ENCODE measurements around the gene SNX14. TPM values are rescaled to one million over a fixed set of nuclear protein-coding genes. Genes with fewer than 3 reads are reported as not detected.
A peak's percentile ranks its signal among the peaks of the same experiment; 100 is the strongest.

SNX14 gene
- total and polyA plus RNA-seq, 2 donors (not counting 3 experiments of a cell fraction or from before 2014, with no cell fraction given): 41.3 to 74.3 TPM

DNA sequence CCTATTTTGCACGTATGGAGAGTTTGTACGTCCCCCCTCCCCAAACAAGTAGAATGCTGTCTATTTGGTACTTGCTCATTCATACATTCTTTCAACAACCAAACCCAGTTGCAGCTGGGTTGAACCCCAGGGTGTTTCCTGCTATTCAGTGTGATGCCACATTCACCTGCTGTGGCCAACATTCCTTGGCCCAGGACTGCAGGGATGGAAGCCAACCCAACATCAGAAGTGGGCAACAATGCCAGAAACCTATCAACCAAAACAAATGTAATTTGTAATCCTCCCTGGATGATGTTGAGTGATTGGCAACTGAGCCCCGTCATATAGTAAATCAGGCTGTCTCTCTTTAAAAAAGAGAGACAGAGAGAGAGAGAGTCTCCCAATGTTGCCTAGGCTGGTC is 134.9 kb downstream of the SNX14 start:
- dilution Hi-C loops (cut with MboI; ENCODE audit: extremely low pct_ligation_motif_present, low sequenced_read_pairs) (loop anchor here (25.0 kb wide), 1 partner anchor 96 kb away; no protein-coding TSS in a partner anchor), intact Hi-C loops (cut with micrococcal nuclease) (no loop called here)
- Histone ChIP-seq H3K4me2 (ENCODE audit: insufficient read depth, low read length) (peak overlapping the region; percentile 76), H3K9me3 (replicated peaks; ENCODE audit: control insufficient read depth, insufficient read depth, low read length) (no peaks in the 10 kb centered on the region), H3K79me2 (ENCODE audit: control insufficient read depth, insufficient read depth, low read length) (peaks cover 45% of the 10 kb centered on the region), H3K27me3 (ENCODE audit: control insufficient read depth in 2 of 2, insufficient read depth in 2 of 2, low read length in 2 of 2) (no peaks in the 10 kb centered on the region), H4K20me1 (replicated peaks; ENCODE audit: control insufficient read depth, extremely low read depth, insufficient read depth, low read length) (no peaks in the 10 kb centered on the region), H3K36me3 (ENCODE audit: control insufficient read depth in 2 of 2, extremely low read depth in 1 of 2, insufficient read depth in 2 of 2, low read length in 2 of 2) (no peaks in the 10 kb centered on the region), H3K4me3 (replicated peaks in 1 of 3; ENCODE audit: insufficient read depth in 1 of 3, low read depth in 1 of 3, low read length in 3 of 3) (no peak overlapping the region), H3K9me1 (replicated peaks; ENCODE audit: control insufficient read depth, extremely low read depth, insufficient read depth, low read length) (no peaks in the 10 kb centered on the region), H3K4me1 (ENCODE audit: control insufficient read depth, extremely low read depth, insufficient read depth, low read length) (peaks cover 69% of the 10 kb centered on the region), H3K9ac (replicated peaks; ENCODE audit: extremely low read depth, insufficient read depth, low read length) (peak overlapping the region; percentile 42), H2AFZ (ENCODE audit: low read depth, low read length) (no peak overlapping the region), H3K27ac (ENCODE audit: insufficient read depth, low read depth, low read length) (peak overlapping the region; percentile 100)
- TSS peak; percentile 10 for BruUV-seq (replicated peaks)
- FAIRE-seq (peak; percentile 24), DNase-seq (ENCODE audit: low read depth, low spot score) (peak; percentile 36)
- ChIA-PET CTCF (interaction anchor here (1.0 to 22.7 kb wide), 9 partner anchors 9 to 98 kb away, joined by 3 to 541 read pairs (median 7); partner anchors contain the start of gene NT5E), POLR2A (interaction anchor here (1.0 to 1.9 kb wide), 2 partner anchors 9 to 220 kb away, joined by 4 to 7 read pairs; partner anchors contain the start of gene NT5E)
- TF ChIP-seq POLR2AphosphoS5 (IDR thresholded peaks at IDR 0.05; ENCODE audit: insufficient read depth, low read depth, low read length): no peak
- TF ChIP-seq GATA2 (IDR thresholded peaks at IDR 0.05; ENCODE audit: insufficient read depth, insufficient read length, low read depth, low read length): no peak
- no peak for TF ChIP-seq FOS (IDR thresholded peaks at IDR 0.05; ENCODE audit: borderline replicate concordance, insufficient read depth, low read length)

DNA sequence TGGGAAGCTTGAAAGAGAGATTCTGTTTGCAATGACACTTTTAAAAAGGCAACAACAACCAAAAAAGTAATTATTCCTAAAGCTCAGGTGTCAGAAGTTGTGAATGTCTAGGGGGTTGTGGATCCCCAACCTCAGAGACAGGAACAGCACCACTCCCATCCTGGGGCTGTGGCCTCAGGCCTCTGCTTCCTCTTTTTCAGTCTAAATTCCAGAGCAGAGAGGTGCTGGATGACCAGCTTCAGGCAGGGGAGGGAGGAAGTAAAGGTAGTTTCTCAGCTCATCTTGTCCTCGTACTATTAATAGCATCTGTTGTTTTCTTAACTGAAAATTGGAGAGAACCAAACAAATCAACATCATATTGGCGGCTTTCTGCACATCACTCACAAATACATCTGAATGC is 135.5 kb downstream of the SNX14 start:
- Histone ChIP-seq H3K4me1 (ENCODE audit: control insufficient read depth, extremely low read depth, insufficient read depth, low read length) (peaks cover 63% of the 10 kb centered on the region), H3K79me2 (ENCODE audit: control insufficient read depth, insufficient read depth, low read length) (peaks cover 51% of the 10 kb centered on the region), H2AFZ (ENCODE audit: low read depth, low read length) (no peak overlapping the region), H3K4me2 (ENCODE audit: insufficient read depth, low read length) (peak overlapping the region; percentile 76), H3K9me1 (replicated peaks; ENCODE audit: control insufficient read depth, extremely low read depth, insufficient read depth, low read length) (no peaks in the 10 kb centered on the region), H3K9me3 (replicated peaks; ENCODE audit: control insufficient read depth, insufficient read depth, low read length) (no peaks in the 10 kb centered on the region), H3K27me3 (ENCODE audit: control insufficient read depth in 2 of 2, insufficient read depth in 2 of 2, low read length in 2 of 2) (no peaks in the 10 kb centered on the region), H3K4me3 (replicated peaks in 1 of 3; ENCODE audit: insufficient read depth in 1 of 3, low read depth in 1 of 3, low read length in 3 of 3) (no peak overlapping the region), H4K20me1 (replicated peaks; ENCODE audit: control insufficient read depth, extremely low read depth, insufficient read depth, low read length) (no peaks in the 10 kb centered on the region), H3K9ac (replicated peaks; ENCODE audit: extremely low read depth, insufficient read depth, low read length) (peak overlapping the region; percentile 29), H3K36me3 (ENCODE audit: control insufficient read depth in 2 of 2, extremely low read depth in 1 of 2, insufficient read depth in 2 of 2, low read length in 2 of 2) (no peaks in the 10 kb centered on the region), H3K27ac (ENCODE audit: insufficient read depth, low read depth, low read length) (peak overlapping the region; percentile 100)
- no TSS peak for BruUV-seq (replicated peaks)
- CTCF ChIA-PET: interaction anchor here (0.8 to 22.7 kb wide), 9 partner anchors 8 to 97 kb away, joined by 3 to 541 read pairs (median 6); partner anchors contain the start of gene NT5E
- DNase-seq (ENCODE audit: low read depth, low spot score) (no peak), FAIRE-seq (peak; percentile 50)
- TF ChIP-seq EZH2 (IDR thresholded peaks at IDR 0.05; ENCODE audit: borderline replicate concordance, low read depth, low read length, severe bottlenecking): no peak
- TF ChIP-seq POLR2A (IDR thresholded peaks at IDR 0.05; ENCODE audit: low read depth, low read length): no peak
- no peak for TF ChIP-seq JUN (IDR thresholded peaks at IDR 0.05; ENCODE audit: borderline replicate concordance, insufficient read depth, insufficient read length, low read depth)
- TF ChIP-seq GATA2 (IDR thresholded peaks at IDR 0.05; ENCODE audit: insufficient read depth, insufficient read length, low read depth, low read length): no peak
- TF ChIP-seq MYC (IDR thresholded peaks at IDR 0.05; ENCODE audit: low read depth, low read length): no peak
- TF ChIP-seq, protein P1, sequence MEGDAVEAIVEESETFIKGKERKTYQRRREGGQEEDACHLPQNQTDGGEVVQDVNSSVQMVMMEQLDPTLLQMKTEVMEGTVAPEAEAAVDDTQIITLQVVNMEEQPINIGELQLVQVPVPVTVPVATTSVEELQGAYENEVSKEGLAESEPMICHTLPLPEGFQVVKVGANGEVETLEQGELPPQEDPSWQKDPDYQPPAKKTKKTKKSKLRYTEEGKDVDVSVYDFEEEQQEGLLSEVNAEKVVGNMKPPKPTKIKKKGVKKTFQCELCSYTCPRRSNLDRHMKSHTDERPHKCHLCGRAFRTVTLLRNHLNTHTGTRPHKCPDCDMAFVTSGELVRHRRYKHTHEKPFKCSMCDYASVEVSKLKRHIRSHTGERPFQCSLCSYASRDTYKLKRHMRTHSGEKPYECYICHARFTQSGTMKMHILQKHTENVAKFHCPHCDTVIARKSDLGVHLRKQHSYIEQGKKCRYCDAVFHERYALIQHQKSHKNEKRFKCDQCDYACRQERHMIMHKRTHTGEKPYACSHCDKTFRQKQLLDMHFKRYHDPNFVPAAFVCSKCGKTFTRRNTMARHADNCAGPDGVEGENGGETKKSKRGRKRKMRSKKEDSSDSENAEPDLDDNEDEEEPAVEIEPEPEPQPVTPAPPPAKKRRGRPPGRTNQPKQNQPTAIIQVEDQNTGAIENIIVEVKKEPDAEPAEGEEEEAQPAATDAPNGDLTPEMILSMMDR (IDR thresholded peaks at IDR 0.05; ENCODE audit: extremely low read depth in 1 of 2, insufficient read depth in 1 of 2, low read depth in 1 of 2, low read length in 2 of 2): no peak
- TF ChIP-seq, protein P2, sequence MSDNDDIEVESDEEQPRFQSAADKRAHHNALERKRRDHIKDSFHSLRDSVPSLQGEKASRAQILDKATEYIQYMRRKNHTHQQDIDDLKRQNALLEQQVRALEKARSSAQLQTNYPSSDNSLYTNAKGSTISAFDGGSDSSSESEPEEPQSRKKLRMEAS (IDR thresholded peaks at IDR 0.05; ENCODE audit: insufficient read depth, insufficient read length): no peak
- TF ChIP-seq FOS (IDR thresholded peaks at IDR 0.05; ENCODE audit: borderline replicate concordance, insufficient read depth, low read length): no peak
- intact Hi-C loops (cut with micrococcal nuclease) (no loop called here), dilution Hi-C loops (cut with MboI; ENCODE audit: extremely low pct_ligation_motif_present, low sequenced_read_pairs) (loop anchor here (25.0 kb wide), 1 partner anchor 96 kb away; no protein-coding TSS in a partner anchor)
- POLR2A ChIA-PET: interaction anchor here (1.9 kb wide), 1 partner anchor 9 kb away, joined by 7 read pairs; the partner anchor contains the start of gene NT5E

Data from endothelial cell of umbilical vein (primary cell).